GM18498 (cell line): Measurements from ENCODE around the gene CCDC171.
"Not testable (repeated sequence)": the region's sequence is repeated elsewhere in the genome, so short reads cannot be mapped to it uniquely, and the experiment has no call there.

Experiments
- ATAC-seq: cut with Tn5 transposase; IDR thresholded peaks from one replicate; pipeline ENCODE4 v1.9.1; 2021; ENCODE audit warnings: mild to moderate bottlenecking, moderate library complexity; ENCODE audit not compliant: unreplicated experiment

CCDC171 gene

DNA sequence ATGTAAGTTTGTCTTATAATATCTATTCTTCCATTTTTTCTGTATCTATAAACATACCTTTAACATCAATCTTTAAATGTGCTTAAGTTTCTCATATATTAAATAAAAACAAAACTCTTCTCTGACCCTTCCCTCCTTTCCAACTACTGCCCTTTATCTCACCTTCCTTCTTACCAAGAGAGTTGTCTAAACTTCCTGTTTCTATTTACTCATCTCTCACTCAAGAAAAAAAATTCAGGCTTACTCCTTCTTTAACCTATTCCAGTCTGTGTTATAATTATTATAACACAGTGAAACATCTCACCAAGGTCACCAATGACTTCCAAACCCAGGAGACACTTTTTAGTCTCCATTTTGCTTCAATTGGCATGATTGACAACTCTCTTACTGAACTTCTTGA, 140.9 kb downstream of the CCDC171 start:
- no peak for ATAC-seq

DNA sequence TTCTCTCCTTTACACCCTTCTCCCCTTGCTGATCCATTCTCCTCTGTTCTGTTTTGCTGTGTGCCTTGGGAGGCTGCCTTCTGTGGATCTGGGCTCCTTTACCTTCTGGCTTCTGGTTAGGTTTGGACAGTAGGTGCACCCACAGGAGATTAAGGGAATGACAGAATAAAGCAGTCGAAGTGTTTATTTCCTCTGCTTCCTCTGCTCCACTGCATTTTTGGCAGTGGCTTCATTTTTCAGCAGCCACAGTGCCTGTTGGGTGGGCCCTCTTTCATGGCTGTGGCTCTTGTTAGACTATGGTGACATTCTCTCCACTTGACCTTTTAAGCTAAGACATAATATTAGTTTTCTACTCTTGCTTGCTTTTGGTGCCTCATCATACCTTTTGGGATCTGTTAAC, 144.1 kb downstream of the CCDC171 start:
- no peak for ATAC-seq

DNA sequence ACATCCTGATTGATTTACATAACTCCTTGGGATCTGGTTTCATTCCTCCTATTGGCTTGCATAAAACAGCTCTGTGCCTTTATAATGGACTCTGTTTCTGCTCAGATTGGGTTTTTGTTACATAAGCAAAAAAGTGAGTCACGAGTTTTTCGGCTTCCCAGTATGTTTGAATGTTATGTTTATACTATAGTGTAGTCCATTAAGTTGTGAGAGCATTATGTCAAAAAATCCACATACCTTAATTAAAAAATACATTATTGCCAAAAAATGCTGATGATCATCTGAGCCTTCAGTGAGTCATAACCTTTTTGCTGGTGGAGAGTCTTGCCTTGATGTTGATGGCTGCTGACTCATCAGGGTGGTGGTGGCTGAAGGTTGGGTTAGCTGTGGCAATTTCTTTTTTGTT, 144.6 kb downstream of the CCDC171 start:
- no peak for ATAC-seq

DNA sequence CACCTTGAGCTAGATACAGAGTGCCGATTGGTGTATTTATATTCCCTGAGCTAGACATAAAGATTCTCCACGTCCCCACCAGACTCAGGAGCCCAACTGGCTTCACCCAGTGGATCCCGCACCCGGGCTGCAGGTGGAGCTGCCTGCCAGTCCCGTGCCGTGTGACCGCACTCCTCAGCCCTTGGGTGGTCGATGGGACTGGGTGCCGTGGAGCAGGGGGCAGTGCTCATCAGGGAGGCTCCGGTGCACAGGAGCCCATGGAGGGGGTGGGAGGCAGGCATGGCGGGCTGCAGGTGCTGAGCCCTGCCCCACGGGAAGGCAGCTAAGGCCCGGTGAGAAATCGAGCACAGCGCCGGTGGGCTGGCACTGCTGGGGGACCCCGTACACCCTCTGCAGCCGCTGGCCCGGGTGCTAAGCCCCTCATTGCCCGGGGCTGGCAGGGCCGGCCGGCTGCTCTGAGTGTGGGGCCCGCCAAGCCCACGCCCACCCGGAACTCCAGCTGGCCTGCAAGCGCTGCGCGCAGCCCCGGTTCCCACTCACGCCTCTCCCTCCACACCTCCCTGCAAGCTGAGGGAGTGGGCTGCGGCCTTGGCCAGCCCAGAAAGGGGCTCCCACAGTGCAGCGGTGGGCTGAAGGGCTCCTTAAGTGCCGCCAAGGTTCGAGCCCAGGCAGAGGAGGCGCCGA, 147.2 kb downstream of the CCDC171 start:
- ATAC-seq, result not testable (repeated sequence)

DNA sequence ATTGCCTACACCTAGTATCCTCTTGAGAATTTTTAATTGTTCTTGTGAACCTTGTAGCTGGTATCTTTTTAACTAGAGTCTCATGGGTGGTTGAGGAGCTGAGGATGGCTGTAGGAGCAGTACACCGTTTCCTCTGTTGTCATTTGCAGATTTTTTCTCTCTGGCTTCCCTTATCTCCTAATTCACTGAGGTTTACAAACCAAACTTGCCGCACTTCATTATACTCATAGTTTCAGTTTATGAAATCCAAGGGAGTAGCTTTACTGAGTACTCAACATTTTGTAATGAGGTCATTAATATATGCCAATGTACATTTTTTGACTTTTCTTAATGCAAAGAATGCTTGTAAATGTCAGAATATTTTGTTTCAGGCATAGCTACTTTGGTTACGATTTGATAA, 154.2 kb downstream of the CCDC171 start:
- ATAC-seq, result no peak

DNA sequence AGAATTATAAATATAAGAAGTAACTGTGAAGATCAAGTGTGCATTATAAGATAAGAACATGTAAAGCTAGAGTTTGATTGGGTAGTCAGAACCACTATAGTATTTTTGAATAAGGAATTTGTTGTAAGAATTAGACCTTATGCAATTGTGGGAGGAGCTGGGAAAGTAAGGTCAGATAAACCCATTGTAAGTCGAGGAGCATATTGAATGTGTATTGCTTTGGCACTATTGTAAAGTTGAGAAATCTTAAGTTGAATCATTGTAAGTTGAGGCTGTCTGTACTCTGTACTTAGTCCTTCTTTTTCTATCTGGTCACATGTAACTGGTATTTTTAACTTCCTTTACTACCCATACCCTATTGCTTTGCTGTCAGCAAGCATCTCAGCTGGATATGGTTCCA, 158.7 kb downstream of the CCDC171 start:
- ATAC-seq, result no peak

DNA sequence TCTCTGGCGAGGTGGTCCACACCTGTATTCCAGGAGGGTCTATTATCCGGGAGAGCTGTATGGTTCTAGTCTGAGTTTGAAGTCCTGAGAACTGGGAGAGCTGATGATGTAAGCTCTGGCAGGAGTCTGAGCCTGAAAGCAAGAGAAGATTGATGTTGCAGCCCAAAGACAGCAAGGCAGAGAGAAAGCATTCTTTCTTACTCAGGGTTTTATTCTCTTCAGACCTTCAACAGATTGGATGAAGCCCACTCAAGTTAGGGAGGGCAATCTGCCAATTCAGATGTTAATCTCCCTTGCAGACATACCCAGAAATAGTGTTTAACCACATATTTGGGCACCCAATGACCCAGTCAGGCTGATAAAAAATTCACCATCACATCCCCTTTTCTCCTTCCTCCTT, 159.1 kb downstream of the CCDC171 start:
- ATAC-seq, result no peak

DNA sequence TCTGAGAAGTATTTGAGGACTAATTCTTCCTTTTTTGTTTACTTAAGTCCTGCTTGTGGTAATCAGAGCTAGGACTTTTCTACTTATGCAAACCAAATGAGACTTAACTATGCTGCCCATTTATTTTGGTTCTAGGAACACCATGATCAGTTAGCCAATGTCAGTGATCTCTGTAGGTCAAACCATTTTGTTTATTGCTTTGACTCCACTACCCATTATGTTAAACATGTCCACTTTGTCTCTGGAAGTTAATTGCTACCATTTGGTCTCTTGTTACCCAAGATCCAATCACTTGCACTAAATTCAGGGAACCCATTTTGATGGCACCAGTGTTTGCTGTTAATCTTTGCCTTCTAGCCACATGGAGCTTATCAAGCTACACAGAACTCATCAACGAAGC, 161.9 kb downstream of the CCDC171 start:
- no peak for ATAC-seq

DNA sequence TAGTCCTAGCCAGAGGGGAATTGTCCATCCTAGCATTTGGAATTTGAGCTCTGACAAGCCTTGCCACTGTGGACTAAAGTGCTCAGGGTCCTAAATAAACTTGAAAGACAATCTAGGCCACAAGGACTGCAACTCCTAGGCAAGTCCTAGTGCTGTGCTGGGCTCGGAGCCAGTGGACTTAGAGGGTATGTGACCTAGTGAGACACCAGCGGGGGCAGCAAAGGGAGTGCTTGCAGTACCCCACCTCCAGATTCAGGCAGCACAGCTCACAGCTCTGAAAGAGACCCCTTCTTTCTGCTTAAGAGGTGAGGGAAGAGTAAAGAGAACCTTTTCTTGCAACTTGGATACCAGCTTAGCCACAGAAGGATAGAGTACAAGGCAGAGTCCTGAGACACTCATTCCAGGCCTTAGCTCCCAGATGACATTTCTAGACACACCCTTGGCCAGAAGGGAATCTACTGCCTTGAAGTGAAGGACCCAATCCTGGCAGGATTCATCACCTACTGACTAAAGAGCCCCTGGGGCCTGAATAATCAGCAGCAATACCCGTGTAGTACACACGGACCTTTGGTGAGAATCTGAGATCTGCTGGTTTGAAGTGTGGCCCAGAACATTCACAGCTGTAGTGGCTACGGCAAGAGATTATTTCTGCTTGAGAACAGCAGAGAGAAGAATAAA, 164.6 kb downstream of the CCDC171 start:
- no peak for ATAC-seq

DNA sequence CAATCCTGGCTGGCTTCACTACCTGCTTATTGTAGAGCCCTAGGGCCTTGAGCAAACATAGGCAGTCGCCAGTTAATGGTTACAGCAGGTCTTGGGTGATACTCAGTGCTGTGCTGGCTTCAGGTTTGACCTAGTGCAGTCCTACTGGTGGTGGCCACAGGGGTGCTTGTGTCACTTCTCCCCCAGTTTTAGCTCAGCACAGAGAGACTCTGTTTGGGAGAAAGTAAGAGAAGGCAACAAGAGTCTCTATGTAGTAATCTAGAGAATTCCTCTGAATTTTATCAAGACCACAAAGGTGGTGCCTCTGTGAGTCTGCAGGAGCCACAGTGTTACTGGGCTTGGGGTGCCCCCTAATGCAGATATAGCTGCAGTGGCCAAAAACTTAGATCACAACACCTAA, 165.6 kb downstream of the CCDC171 start:
- no peak for ATAC-seq

DNA sequence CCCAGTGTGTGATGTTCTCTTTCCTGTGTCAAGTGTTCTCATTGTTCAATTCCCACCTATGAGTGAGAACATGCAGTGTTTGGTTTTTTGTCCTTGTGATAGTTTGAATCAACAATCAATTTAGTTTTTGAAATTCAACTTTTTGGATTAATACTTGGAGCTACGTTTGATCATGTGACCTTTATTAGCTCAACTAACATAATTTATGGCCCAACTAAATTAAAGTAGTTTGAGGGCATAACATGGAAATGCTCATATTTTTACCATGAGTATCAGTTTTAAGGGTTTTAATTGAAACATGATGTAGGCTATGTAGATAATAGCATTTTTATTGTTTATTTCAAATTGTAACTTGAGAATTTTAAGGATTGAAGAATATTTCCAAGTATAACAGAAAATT, 168.0 kb downstream of the CCDC171 start:
- no peak for ATAC-seq

DNA sequence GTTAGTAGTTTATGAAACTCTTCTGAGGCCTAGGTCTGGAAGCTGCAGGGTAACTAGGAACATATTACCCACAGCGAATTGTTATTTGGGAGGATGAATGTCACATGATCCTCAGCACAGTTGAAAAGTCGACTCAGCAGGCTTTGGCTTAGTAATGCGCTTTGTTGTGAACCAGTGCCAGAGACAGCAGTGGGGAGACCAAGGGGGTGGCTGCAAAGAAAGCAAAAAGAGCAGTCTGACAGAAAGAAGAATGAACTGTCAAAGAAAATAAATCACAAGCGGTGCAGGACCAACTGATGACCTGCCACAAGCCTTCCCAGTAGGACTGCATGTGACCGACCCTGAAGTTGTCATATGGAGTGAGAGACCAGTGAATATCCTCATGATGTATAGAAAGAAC, 170.0 kb downstream of the CCDC171 start:
- no peak for ATAC-seq

DNA sequence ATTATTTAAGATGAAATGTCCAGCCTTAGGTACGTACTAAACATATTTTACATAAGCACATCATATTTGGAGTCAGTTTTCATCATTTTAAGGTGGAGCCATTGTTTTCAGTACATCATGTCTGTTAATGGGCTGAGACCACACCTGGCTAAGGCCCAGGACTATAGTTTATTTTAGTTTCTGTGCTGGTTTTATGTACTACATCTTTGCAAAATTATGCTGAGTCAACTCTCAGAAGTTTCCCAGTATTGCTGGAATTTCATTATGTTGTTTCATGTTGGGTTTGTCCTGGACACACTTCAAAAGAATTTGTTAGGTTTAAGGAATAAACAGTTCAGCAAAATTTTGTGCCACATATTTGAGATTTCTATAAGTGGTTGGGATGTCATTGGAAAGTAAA, 171.2 kb downstream of the CCDC171 start:
- ATAC-seq, result no peak

DNA sequence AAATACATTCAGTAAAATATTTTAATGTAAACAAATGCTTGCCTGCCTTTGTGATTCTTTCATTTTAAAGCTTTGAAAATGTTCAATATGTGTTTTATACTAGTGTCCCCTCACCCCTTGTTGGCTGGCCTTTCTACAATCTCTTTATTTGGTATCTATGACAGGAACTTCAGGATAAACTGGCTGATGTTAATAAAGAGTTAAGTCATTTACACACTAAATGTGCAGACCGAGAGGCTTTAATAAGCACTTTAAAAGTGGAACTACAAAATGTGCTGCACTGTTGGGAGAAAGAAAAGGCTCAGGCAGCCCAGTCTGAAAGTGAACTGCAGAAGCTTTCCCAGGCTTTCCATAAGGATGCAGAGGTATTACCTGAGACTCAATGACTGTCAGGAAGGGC, 171.8 kb downstream of the CCDC171 start:
- ATAC-seq, result no peak

DNA sequence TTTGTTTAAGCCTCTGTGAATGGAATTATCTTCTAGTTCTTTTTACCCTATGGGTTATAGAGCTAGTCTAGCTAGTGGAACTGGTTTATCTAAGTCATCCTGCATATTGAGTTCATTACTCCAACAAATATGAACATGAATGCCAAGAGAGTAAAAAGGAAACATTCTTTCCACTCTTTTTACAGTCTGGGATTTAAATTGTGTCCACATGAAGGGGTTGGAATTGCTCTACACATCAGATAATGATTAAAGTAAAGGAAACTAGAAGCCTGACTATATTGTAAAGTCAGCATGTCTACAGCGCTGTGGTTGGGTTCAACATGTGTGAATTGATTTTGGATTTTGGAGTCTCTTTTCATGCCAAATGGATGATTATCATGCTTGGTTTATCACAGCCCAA, 173.1 kb downstream of the CCDC171 start:
- no peak for ATAC-seq

DNA sequence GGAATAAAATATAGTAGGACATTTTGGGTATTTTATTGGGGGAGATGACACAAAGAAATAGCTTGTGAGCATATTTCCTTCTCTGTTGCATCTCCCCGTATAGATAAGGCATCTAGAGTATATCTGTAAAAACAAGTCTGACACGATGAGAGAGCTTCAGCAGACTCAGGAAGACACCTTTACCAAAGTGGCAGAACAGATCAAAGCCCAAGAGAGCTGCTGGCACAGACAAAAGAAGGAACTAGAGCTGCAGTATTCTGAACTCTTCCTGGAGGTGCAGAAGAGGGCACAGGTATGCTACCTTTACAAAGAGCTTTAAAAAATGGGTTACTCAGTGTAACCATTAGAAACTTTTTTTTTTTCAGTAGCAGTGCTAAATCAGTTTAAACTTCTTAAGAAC, 176.7 kb downstream of the CCDC171 start:
- no peak for ATAC-seq

DNA sequence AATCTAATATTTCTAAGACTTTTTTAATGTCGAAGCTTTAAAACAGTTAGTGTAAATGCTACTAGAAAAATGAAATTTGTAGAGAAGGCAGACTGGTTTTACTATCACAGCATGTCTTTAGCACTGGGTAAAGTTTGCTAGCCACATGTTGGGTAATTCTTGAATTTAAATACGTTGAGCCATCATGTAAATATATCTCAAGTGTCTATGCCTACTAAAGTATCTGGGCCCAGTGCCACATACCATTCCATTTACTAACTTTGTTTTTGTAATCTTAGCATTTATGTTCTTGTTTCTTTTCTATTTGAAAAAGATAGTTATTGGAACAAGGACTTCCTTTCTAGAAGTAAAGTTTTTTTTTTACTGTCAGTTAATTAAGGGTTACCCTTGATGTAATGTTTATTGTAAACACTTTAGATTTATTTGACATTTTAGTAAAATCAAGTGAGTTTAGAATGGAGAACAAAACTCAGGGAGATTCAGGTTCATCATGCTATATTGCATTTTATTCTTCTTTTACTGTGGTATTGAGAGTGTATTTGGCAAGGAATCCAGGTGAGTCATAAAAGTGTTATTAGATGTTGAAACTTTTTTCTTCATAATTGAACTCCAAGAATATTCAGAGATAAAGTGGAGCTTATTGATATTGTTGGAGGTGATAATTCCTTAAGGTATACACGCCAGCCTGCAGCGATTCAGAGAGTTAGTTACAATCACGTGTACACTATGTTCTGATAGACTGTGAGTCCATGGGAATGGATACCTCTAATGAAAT, 182.4 kb downstream of the CCDC171 start:
- ATAC-seq, result no peak

DNA sequence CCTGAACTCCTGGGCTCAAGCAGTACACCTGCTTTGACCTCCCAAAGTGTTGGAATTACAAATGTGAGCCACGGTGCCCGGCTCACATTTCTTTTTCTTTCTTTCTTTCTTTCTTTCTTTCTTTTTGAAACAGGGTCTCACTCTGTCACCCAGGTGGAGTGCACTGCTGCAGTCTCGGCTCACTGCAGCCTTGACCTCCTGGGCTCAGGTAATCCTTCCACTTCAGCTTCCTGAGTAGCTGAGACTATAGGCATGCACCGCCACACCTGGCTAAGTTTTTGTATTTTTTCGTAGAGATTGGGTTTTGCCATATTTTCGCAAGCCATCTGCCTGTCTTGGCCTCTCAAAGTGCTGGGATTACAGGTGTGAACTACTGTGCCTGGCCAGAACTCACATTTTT, 183.7 kb downstream of the CCDC171 start:
- no peak for ATAC-seq

DNA sequence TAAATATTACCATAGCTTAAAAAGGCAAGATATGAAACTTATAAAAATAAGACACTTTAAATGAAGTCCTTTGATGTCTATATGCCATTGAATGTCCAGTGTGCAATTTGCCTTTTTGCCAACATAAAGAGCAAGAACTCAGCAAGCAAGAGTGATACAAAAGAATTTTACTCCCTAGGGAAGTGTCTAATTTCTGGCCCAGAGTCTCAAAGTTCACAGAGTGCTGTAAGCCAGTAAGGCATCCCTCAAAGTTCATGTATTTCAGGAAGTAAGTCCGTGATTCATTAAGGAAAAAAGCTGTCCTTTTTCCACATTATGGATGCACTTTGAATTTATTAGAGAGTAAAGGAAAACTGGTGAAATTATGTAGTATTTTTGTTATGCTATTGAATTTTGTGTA, 185.2 kb downstream of the CCDC171 start:
- no peak for ATAC-seq

DNA sequence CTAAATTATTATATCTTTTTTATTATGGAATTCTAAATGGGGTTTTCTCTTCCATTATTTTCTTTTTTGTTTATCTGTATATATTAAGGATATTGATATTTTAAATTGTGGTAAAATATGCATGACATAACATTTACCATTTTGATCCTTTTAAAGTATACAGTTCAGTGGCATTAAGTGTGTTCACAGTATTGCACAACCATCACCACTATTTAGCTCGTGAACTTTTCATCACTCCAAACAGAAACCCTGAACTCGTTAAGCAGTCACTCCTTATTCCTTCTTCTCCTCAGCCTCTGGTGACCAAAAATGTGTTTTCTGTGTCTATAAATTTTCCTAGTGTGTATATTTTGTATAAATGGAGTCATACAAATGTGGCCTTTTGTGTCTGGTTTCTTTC, 188.2 kb downstream of the CCDC171 start:
- no peak for ATAC-seq

DNA sequence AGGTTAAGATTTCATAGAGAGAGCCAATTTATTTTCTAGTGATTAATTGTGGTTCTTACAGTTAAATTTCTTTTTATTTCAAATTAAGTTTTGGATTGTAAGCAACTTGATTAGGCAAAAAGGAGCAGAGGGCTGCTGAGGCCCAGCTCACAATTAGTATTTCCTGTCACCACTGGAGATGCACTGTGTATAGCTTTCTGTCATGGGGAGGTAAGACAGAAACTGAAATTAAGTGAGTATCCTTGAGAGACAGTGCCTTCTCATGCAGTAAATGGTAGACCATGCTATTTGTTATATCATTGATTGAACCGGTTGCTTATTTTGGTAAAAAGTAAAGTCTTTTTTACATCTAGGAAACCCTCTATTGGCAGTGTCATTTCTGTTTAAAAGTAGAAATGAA, 190.7 kb downstream of the CCDC171 start:
- peak; percentile 94 for ATAC-seq

DNA sequence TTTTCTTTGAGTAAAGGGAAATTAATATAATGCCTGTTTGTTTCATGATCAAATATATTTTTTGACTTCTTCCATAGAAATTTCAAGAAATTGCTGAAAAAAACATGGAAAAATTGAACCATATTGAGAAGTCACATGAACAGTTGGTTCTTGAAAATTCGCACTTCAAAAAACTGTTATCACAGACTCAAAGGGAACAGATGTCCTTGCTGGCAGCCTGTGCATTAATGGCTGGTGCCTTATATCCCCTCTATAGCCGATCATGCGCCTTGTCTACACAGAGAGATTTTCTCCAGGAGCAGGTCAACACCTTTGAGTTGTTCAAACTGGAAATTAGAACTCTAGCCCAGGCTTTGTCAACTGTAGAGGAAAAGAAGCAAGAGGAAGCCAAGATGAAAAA, 191.4 kb downstream of the CCDC171 start:
- ATAC-seq, result no peak
